Endodermal cell (in vitro differentiated cells): ENCODE data around the gene MRPL41. TPM values are rescaled to one million over a fixed set of nuclear protein-coding genes. Genes with fewer than 3 reads are reported as not detected.

Experiments used
- DNase-seq: peaks from one replicate; pipeline ENCODE4 v3.0.0-alpha.2; 2017
- H3K27ac ChIP-seq: 2 replicates; pipeline ENCODE4 v1.5.1; 2013; ENCODE audit warnings: mild to moderate bottlenecking, low read depth, low read length, moderate library complexity
- H3K27me3 ChIP-seq: 2 replicates; pipeline ENCODE4 v1.6.1; 2013; ENCODE audit warnings: mild to moderate bottlenecking, low read length, moderate library complexity; ENCODE audit not compliant: insufficient read depth, control insufficient read depth, poor library complexity, severe bottlenecking
- H3K36me3 ChIP-seq: 2 replicates; pipeline ENCODE4 v1.7.0; 2013; ENCODE audit warnings: mild to moderate bottlenecking, low read length, moderate library complexity; ENCODE audit not compliant: control insufficient read depth, insufficient read depth
- H3K4me1 ChIP-seq: one replicate; pipeline ENCODE4 v1.7.0; 2013; ENCODE audit warnings: low read length; ENCODE audit not compliant: control insufficient read depth, insufficient read depth
- H3K4me3 ChIP-seq: 2 replicates; pipeline ENCODE4 v1.5.1; 2013; ENCODE audit warnings: mild to moderate bottlenecking, low read length, moderate library complexity
- H3K9ac ChIP-seq: 2 replicates; pipeline ENCODE4 v1.6.1; 2013; ENCODE audit warnings: mild to moderate bottlenecking, low read length, moderate library complexity; ENCODE audit not compliant: poor library complexity, severe bottlenecking; ENCODE audit errors: extremely low read depth
- H3K9me3 ChIP-seq: 2 replicates; pipeline ENCODE4 v1.6.1; 2013; ENCODE audit warnings: mild to moderate bottlenecking, low read length, moderate library complexity; ENCODE audit not compliant: control insufficient read depth
- H3K27ac Mint-ChIP-seq: 2 replicates; pipeline ENCODE4 v1.8.0; 2020; ENCODE audit warnings: mixed read lengths
- H3K27me3 Mint-ChIP-seq: 2 replicates; pipeline ENCODE4 v1.8.0; 2021; ENCODE audit warnings: mild to moderate bottlenecking, mixed read lengths; ENCODE audit not compliant: insufficient read depth
- H3K36me3 Mint-ChIP-seq: 2 replicates; pipeline ENCODE4 v1.8.0; 2020; ENCODE audit warnings: low read depth, mixed read lengths
- H3K4me1 Mint-ChIP-seq: 2 replicates; pipeline ENCODE4 v1.8.0; 2020; ENCODE audit warnings: mixed read lengths
- H3K4me3 Mint-ChIP-seq: 2 replicates; pipeline ENCODE4 v1.8.0; 2020; ENCODE audit warnings: mild to moderate bottlenecking, moderate library complexity, mixed read lengths
- H3K9me3 Mint-ChIP-seq: 2 replicates; pipeline ENCODE4 v1.8.0; 2020; ENCODE audit warnings: mild to moderate bottlenecking, mixed read lengths
- WGBS, 2 experiments: methylation state at CpG; one replicate each; pipeline versions ENCODE4 v1.1.5 to v1.1.7; 2013; ENCODE audit warnings: missing lambda C conversion rate in 2 of 2, mixed read lengths in 1 of 2; ENCODE audit not compliant: insufficient coverage in 1 of 2, insufficient read length in 1 of 2; 5-methylcytosine and 5-hydroxymethylcytosine counted together
- total RNA-seq, 2 donors: library from RNA; stranded (reverse); fragmentation: NEBNext Ultra II Directional in 1 of 2; extraction: Animal tissue kit (Norgen Biotek cat#: 25700) in 1 of 2; gene quantifications; 2 replicates in 1 of 2; 3 replicates in 1 of 2; pipeline ENCODE4 v1.2.1, GENCODE V29; 2021
- TF ChIP-seq, protein P1 (sequence below): fragments of 200-600 bp; sonication (generic); conservative IDR thresholded peaks from 2 replicates; pipeline ENCODE4 v1.5.0; 2021; ENCODE audit warnings: antibody characterized with exemption, mild to moderate bottlenecking

Gene MRPL41
- total RNA-seq, 2 donors from 2014 or later, result 43.7 to 49.6 TPM

DNA sequence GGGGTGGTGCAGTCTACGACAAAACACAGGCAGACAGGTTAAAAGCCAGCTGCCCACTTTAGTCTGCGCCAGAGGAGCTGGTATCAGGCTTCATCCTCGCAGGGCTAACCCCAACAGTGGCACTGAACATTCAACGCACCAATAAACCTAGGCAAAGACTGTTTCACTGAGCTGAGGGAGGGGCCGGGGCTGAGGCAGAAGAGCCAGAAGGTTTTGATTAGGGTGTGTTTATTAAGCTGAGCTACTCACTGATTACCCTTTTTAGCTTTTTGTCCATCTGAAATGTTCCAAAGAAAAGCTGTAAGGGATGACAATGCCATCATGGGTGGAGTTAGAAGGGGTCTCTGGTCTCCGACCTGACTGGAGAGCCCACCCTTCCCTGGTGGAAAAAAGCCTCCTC is 37.2 kb downstream of the MRPL41 start:
- Mint-ChIP-seq H3K9me3 (no peaks in the 10 kb centered on the region), H3K4me1 (peaks cover 11% of the 10 kb centered on the region), H3K36me3 (peaks cover 37% of the 10 kb centered on the region), H3K27ac (no peak overlapping the region), H3K27me3 (no peaks in the 10 kb centered on the region), H3K4me3 (peak overlapping the region; percentile 75)
- Histone ChIP-seq H3K27ac (no peak overlapping the region), H3K36me3 (peaks cover 48% of the 10 kb centered on the region), H3K9ac (no peak overlapping the region), H3K4me3 (peak overlapping the region; percentile 89), H3K9me3 (no peaks in the 10 kb centered on the region), H3K4me1 (peaks cover 10% of the 10 kb centered on the region), H3K27me3 (no peaks in the 10 kb centered on the region)
- TF ChIP-seq, protein P1, sequence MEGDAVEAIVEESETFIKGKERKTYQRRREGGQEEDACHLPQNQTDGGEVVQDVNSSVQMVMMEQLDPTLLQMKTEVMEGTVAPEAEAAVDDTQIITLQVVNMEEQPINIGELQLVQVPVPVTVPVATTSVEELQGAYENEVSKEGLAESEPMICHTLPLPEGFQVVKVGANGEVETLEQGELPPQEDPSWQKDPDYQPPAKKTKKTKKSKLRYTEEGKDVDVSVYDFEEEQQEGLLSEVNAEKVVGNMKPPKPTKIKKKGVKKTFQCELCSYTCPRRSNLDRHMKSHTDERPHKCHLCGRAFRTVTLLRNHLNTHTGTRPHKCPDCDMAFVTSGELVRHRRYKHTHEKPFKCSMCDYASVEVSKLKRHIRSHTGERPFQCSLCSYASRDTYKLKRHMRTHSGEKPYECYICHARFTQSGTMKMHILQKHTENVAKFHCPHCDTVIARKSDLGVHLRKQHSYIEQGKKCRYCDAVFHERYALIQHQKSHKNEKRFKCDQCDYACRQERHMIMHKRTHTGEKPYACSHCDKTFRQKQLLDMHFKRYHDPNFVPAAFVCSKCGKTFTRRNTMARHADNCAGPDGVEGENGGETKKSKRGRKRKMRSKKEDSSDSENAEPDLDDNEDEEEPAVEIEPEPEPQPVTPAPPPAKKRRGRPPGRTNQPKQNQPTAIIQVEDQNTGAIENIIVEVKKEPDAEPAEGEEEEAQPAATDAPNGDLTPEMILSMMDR, result no peak
- DNase-seq, result peak; percentile 18
- WGBS, 2 experiments, result 91 to 93% methylated on average over 6 of the region's 6 CpGs

DNA sequence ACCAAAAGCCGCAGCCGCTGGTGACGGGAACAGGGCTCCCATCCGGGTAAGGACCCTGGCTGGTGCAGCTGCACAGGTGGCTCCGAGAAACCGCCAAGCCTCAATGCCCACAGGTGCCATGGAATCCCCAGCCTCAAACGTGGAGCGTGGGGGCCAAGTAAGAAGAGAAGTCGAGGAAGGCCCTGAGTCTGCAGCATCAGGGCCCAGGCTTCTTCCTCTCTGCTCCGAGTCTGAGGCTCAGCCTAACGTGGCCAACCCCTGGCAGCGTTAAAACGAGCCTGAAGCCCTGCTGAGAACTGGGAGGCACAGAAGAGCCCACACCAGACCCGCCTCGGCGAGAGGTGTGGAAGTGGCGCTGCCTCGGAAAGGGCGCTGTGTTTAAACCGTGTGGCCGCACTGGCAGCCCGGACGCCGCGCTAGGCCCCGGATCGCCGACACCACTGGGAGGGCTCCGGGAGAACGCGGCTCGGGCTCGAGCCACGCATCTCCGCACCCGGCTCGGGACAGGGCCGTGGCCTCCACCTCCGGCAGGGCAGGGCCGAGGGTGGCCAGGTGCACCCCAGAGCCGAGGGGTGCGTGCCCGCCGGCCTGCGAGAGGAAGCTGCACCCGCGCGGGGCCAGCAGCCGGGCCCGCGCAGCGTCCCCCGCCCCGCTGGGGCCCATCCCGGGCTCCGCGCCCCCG is 37.9 kb downstream of the MRPL41 start:
- Histone ChIP-seq H3K9ac (peak overlapping the region; percentile 60), H3K9me3 (no peaks in the 10 kb centered on the region), H3K36me3 (peaks cover 41% of the 10 kb centered on the region), H3K4me3 (peak overlapping the region; percentile 89), H3K27me3 (no peaks in the 10 kb centered on the region), H3K4me1 (peaks cover 10% of the 10 kb centered on the region), H3K27ac (no peak overlapping the region)
- Mint-ChIP-seq H3K4me1 (peaks cover 11% of the 10 kb centered on the region), H3K9me3 (no peaks in the 10 kb centered on the region), H3K36me3 (peaks cover 35% of the 10 kb centered on the region), H3K4me3 (peak overlapping the region; percentile 75), H3K27me3 (no peaks in the 10 kb centered on the region), H3K27ac (peak overlapping the region; percentile 30)
- peak; percentile 64 for DNase-seq
- WGBS, 2 experiments, result 11 to 12% methylated on average over 32 to 58 of the region's 58 CpGs
- TF ChIP-seq, protein P1, result no peak

DNA sequence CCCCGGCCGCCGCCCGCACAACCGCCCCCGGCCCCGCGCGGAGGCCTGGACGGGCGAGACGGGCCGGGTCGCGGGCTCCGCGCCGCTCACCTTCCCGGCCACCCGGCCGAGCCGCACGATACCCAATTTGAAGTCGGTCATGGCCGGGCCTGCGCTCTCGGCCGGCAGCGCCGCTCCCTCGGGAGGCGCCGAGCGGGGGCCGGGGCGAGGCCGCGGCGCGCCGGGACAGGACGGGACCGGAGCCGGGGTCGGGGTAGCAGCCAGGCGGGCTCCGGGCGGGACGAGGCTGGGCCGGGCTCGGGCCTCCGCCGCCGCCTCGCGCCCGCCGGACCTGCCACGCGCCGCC is 38.4 kb downstream of the MRPL41 start:
- 0% methylated on average over 4 to 61 of the region's 61 CpGs for WGBS, 2 experiments
- Histone ChIP-seq H3K9me3 (no peaks in the 10 kb centered on the region), H3K36me3 (peaks cover 37% of the 10 kb centered on the region), H3K4me3 (no peak overlapping the region), H3K4me1 (peaks cover 10% of the 10 kb centered on the region), H3K9ac (no peak overlapping the region), H3K27me3 (no peaks in the 10 kb centered on the region), H3K27ac (no peak overlapping the region)
- no peaks in the 10 kb centered on the region for H3K9me3 Mint-ChIP-seq
- H3K4me3 Mint-ChIP-seq, result peak overlapping the region; percentile 77
- peaks cover 11% of the 10 kb centered on the region for H3K4me1 Mint-ChIP-seq
- peaks cover 32% of the 10 kb centered on the region for H3K36me3 Mint-ChIP-seq
- no peak for DNase-seq
- no peak overlapping the region for H3K27ac Mint-ChIP-seq
- H3K27me3 Mint-ChIP-seq, result no peaks in the 10 kb centered on the region
- TF ChIP-seq, protein P1, result no peak
